ENCODE results near the gene MED13.

The MED13 gene, protein sequence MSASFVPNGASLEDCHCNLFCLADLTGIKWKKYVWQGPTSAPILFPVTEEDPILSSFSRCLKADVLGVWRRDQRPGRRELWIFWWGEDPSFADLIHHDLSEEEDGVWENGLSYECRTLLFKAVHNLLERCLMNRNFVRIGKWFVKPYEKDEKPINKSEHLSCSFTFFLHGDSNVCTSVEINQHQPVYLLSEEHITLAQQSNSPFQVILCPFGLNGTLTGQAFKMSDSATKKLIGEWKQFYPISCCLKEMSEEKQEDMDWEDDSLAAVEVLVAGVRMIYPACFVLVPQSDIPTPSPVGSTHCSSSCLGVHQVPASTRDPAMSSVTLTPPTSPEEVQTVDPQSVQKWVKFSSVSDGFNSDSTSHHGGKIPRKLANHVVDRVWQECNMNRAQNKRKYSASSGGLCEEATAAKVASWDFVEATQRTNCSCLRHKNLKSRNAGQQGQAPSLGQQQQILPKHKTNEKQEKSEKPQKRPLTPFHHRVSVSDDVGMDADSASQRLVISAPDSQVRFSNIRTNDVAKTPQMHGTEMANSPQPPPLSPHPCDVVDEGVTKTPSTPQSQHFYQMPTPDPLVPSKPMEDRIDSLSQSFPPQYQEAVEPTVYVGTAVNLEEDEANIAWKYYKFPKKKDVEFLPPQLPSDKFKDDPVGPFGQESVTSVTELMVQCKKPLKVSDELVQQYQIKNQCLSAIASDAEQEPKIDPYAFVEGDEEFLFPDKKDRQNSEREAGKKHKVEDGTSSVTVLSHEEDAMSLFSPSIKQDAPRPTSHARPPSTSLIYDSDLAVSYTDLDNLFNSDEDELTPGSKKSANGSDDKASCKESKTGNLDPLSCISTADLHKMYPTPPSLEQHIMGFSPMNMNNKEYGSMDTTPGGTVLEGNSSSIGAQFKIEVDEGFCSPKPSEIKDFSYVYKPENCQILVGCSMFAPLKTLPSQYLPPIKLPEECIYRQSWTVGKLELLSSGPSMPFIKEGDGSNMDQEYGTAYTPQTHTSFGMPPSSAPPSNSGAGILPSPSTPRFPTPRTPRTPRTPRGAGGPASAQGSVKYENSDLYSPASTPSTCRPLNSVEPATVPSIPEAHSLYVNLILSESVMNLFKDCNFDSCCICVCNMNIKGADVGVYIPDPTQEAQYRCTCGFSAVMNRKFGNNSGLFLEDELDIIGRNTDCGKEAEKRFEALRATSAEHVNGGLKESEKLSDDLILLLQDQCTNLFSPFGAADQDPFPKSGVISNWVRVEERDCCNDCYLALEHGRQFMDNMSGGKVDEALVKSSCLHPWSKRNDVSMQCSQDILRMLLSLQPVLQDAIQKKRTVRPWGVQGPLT (N-terminal part only)

DNA sequence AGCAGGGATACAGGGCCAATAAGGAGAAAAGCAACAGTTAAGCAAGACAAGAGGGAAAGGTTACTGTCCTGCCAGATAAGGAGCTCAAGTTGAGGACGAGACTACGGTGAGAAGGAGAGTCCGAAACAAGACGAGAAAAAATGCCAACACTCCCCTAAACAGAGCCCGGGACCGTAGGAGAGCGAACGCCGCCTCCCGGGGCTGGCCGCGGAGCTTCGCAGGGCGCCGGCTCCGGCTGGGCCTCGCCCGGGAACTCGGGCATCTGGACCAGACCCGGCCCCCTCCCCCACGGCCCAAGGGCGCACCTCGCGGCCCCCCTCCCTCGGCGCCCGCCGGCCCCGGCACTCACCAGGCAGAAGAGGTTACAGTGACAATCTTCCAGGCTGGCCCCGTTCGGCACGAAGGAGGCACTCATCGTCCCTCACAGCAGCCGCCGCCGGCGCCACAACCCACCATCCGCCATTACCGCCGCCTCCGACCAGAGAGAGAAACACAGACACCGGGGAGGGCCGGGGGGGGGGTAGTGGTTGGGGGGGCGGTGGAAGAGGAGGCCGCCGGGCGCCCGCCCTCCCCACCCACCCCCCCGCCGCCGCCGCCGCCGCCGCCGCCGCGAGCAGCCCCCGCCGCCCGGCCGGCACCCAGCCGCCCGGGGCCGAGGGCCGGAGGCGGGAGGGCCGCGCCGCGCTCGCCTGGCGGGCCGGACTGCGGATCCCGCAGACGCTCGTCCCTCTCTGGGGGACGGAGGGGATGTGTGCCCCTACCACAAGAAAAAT, at the start of gene MED13:
Gene MED13, minus strand, starts transcription at position 488 of the 773 bp plus-strand sequence. Its CDS starts 73 bp downstream, at position 415.
- DNase-seq (ENCODE audit: low read depth in 2 of 2): peak; percentile 25 to 32

- no peak for DNase-seq (ENCODE audit: low read depth in 2 of 2)
Observed at GRCh38 chr17:62112229-62112628, 47.2 kb upstream of the MED13 start.

DNA sequence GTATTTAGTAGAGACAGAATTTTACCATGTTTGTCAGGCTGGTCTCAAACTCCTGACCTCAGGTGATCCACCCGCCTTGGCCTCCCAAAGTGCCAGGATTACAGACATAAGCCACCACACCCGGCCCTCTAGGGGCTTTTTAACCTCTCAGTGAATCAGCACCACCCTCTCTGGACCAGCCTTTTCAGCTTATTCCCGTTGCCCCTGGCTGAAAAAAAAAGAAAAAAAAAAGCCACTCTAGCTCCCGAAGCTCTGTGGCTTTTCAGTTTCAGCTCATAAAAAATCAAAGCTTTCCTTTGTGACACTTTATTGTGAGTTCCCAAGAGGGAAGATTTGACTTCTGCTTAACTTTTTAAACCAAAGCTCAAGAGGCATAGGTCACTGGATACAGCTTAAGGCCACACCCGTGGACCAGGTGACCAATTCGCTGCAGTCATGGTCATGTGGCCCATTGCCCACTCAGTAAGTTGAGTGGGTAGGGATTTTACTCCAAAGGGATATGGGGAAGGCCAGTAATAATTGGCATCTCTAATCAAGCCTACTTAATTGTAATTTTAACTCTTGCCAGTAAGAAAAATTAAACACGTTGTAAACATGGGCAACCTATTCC, 46.6 kb upstream of the MED13 start:
- DNase-seq (ENCODE audit: low read depth in 2 of 2): no peak

GRCh38 chr17:62110923-62111484, 45.9 kb upstream of the MED13 start:
- DNase-seq (ENCODE audit: low read depth in 2 of 2): no peak

GRCh38 chr17:62109924-62110323, 44.8 kb upstream of the MED13 start:
- DNase-seq (ENCODE audit: low read depth in 2 of 2): no peak

GRCh38 chr17:62109378-62109902, 44.4 kb upstream of the MED13 start:
- no peak for DNase-seq (ENCODE audit: low read depth in 2 of 2)

DNA sequence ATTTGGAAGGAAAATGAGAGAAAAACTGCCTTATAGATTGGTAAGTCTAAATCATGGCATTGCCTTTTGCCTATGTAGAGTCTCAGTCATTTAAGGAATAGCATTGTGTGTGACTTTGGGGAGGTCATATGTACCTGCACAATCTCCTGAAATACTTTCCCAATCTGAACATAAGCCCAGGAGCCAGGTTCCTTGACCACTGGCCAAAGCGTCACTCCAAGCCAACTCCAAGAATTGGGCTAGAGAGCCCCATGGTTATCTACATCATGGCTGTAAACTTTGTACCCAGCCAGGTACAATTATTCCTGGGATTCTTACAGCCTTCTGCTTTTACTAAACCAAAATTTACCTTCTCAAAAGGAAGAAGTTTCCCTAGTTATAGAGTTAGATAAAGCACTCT, 40.8 kb upstream of the MED13 start:
- no peak for DNase-seq (ENCODE audit: low read depth in 2 of 2)

DNA sequence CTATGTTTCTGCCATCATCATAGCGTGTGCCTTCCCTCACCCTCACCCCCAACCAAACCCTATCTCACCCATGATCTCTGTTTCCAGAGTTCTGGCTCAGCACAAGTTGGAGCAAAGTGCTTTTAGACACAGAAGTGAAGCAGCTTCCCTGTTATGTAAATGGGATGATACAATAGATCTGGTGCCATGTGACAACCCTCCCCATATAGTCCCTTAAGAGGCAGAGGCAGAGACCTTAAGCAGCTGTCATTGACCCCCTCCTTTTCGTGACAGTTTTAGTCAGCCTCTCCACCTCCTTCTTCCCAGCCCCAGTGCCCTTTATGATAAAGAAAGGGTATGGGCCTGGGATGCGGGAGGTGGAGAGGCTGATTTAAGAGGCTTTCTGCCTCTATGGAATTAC, 40.3 kb upstream of the MED13 start:
- DNase-seq (ENCODE audit: low read depth in 2 of 2): no peak

DNA sequence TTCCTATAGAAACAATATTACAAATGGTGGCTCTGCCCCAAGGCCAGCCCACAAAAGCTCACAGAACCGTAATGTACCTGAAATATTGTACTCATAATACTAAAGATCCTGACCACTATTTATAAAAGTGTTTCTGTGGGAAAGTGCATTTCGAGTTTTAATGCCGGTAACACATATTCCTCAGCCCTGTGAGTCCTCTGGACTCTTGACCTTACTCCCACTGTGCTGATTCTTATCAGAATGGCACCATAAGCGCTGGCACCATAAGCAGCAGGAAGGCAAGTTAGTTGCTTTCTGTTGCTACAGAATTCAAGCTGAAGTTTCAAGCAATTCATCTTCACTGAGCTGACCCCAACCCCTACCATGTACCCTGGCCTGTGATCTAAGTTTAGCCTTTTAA, 36.4 kb upstream of the MED13 start:
- DNase-seq (ENCODE audit: low read depth in 2 of 2): no peak

- no peak for DNase-seq (ENCODE audit: low read depth in 2 of 2)
Observed at GRCh38 chr17:62101090-62101489, 36.0 kb upstream of the MED13 start.

DNA sequence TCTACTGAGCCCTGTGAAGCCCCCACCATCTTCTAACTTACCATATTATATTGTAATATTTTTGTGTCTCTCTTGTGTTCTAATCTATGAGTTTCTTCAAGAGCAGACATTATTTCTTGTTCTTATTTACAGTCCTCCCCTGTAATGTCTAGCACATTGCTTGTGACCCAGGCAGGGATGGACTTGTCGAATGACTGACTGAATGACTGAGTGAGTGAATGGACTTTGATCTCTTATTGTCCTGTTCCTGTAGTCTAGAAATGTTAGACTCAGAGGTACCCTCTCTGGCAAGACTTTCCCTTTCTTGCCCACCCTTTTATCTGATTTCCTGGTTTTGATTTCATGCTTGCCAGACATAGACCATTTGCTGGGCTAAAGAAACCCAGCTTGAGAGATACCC, 35.0 kb upstream of the MED13 start:
- no peak for DNase-seq (ENCODE audit: low read depth in 2 of 2)

- DNase-seq (ENCODE audit: low read depth in 2 of 2): no peak
Observed at GRCh38 chr17:62099532-62099931, 34.5 kb upstream of the MED13 start.

- DNase-seq (ENCODE audit: low read depth in 2 of 2): no peak
Observed at GRCh38 chr17:62098623-62099231, 33.6 kb upstream of the MED13 start.

GRCh38 chr17:62096401-62096670, 31.3 kb upstream of the MED13 start:
- no peak for DNase-seq (ENCODE audit: low read depth in 2 of 2)

GRCh38 chr17:62094175-62094574, 29.1 kb upstream of the MED13 start:
- no peak for DNase-seq (ENCODE audit: low read depth in 2 of 2)

GRCh38 chr17:62093188-62094155, 28.4 kb upstream of the MED13 start:
- DNase-seq (ENCODE audit: low read depth in 2 of 2): no peak

GRCh38 chr17:62092784-62093183, 27.7 kb upstream of the MED13 start:
- no peak for DNase-seq (ENCODE audit: low read depth in 2 of 2)

GRCh38 chr17:62091804-62092203, 26.7 kb upstream of the MED13 start:
- DNase-seq (ENCODE audit: low read depth in 2 of 2): no peak

DNA sequence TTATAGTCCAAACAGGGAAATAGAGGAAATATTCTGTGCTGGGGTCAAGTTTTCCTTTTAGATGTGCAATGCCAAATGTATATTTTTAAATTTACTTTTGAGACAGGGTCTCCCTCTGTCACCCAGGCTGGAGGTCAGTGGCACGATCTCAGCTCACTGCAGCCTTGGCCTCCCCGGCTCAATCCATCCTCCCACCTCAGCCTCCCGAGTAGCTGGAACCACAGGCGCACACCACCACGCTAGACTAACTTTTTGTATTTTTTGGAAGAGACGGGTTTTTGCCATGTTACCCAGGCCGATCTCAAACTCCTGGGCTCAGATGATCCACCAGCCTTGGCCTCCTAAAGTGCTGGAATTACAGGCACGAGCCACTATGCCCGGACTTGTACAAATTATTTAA, 25.8 kb upstream of the MED13 start:
- DNase-seq (ENCODE audit: low read depth in 2 of 2): no peak
